OCI-LY3 (cell line): ENCODE results near the gene MFRP.

ENCODE experiments used
- H2AFZ ChIP-seq: fragments of 200-600, 300-600 bp; shearing (Covaris generic); 2 replicates; pipeline ENCODE4 v1.6.0; 2014; ENCODE audit warnings: antibody characterized with exemption, low read depth, low read length
- H3K27ac ChIP-seq: fragments of 200-600, 300-600 bp; sonication (generic); 2 replicates; pipeline ENCODE4 v1.5.1; 2014; ENCODE audit warnings: mild to moderate bottlenecking, low read length, moderate library complexity, mixed read lengths
- H3K27me3 ChIP-seq: fragments of 200-600, 300-600 bp; sonication (generic); 2 replicates; pipeline ENCODE4 v1.6.1; 2014; ENCODE audit warnings: low read depth, low read length, mixed read lengths
- H3K36me3 ChIP-seq: fragments of 200-600, 300-600 bp; sonication (generic); replicated peaks from 2 replicates; pipeline ENCODE3; 2014; ENCODE audit warnings: low read depth, low read length, mixed read lengths
- H3K4me1 ChIP-seq: fragments of 300-600, 200-600 bp; sonication (generic); 2 replicates; pipeline ENCODE4 v1.6.1; 2014; ENCODE audit warnings: low read length, mixed read lengths
- H3K4me2 ChIP-seq: fragments of 200-600, 300-600 bp; sonication (generic); 2 replicates; pipeline ENCODE4 v1.6.1; 2014; ENCODE audit warnings: low read length, mixed read lengths
- H3K4me3 ChIP-seq: fragments of 300-600, 200-600 bp; sonication (generic); 2 replicates; pipeline ENCODE4 v1.5.1; 2014; ENCODE audit warnings: antibody characterized with exemption, mild to moderate bottlenecking, low read length, moderate library complexity
- H3K79me2 ChIP-seq: fragments of 300-600, 200-600 bp; shearing (Covaris generic); 2 replicates; pipeline ENCODE4 v1.6.1; 2014; ENCODE audit warnings: mild to moderate bottlenecking, low read length, mixed read lengths
- H3K9ac ChIP-seq: fragments of 300-600, 200-600 bp; shearing (Covaris generic); 2 replicates; pipeline ENCODE4 v1.6.0; 2014; ENCODE audit warnings: mild to moderate bottlenecking, low read length, moderate library complexity
- H3K9me3 ChIP-seq: fragments of 200-600, 300-600 bp; shearing (Covaris generic); 2 replicates; pipeline ENCODE4 v1.6.1; 2014; ENCODE audit warnings: low read length, mixed read lengths; ENCODE audit not compliant: insufficient read depth
- H4K20me1 ChIP-seq: fragments of 200-600, 300-600 bp; sonication (generic); 2 replicates; pipeline ENCODE4 v1.6.1; 2016; ENCODE audit warnings: low read length, mixed read lengths; ENCODE audit not compliant: insufficient read depth
- EZH2phosphoT487 ChIP-seq: fragments of 200-600 bp; shearing (Covaris generic); IDR thresholded peaks from 2 replicates; pipeline ENCODE4 v1.6.1; 2018; ENCODE audit warnings: antibody characterized with exemption, mixed run types, low read depth
- TF ChIP-seq, protein P1 (sequence below): fragments of 200-600, 300-600 bp; sonication (generic); IDR thresholded peaks from 2 replicates; pipeline ENCODE4 v1.5.1; 2014; ENCODE audit warnings: antibody characterized with exemption, low read length, low read depth

Gene MFRP

GRCh38 chr11:119356349-119357031 lies 10.0 kb upstream of the MFRP start:
- TF ChIP-seq, protein P1, sequence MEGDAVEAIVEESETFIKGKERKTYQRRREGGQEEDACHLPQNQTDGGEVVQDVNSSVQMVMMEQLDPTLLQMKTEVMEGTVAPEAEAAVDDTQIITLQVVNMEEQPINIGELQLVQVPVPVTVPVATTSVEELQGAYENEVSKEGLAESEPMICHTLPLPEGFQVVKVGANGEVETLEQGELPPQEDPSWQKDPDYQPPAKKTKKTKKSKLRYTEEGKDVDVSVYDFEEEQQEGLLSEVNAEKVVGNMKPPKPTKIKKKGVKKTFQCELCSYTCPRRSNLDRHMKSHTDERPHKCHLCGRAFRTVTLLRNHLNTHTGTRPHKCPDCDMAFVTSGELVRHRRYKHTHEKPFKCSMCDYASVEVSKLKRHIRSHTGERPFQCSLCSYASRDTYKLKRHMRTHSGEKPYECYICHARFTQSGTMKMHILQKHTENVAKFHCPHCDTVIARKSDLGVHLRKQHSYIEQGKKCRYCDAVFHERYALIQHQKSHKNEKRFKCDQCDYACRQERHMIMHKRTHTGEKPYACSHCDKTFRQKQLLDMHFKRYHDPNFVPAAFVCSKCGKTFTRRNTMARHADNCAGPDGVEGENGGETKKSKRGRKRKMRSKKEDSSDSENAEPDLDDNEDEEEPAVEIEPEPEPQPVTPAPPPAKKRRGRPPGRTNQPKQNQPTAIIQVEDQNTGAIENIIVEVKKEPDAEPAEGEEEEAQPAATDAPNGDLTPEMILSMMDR, result peak; percentile 83
- no peak for TF ChIP-seq EZH2phosphoT487
- H3K4me3 ChIP-seq, result peak overlapping the region; percentile 97
- peaks cover 17% of the 10 kb centered on the region for H3K27me3 ChIP-seq
- no peaks in the 10 kb centered on the region for H3K36me3 ChIP-seq
- H3K4me2 ChIP-seq, result peak overlapping the region; percentile 99
- peaks cover 19% of the 10 kb centered on the region for H3K4me1 ChIP-seq
- no peaks in the 10 kb centered on the region for H3K79me2 ChIP-seq
- H3K9me3 ChIP-seq, result no peaks in the 10 kb centered on the region
- H2AFZ ChIP-seq, result peak overlapping the region; percentile 93
- H4K20me1 ChIP-seq, result no peaks in the 10 kb centered on the region
- H3K27ac ChIP-seq, result no peak overlapping the region
- H3K9ac ChIP-seq, result peak overlapping the region; percentile 84

DNA sequence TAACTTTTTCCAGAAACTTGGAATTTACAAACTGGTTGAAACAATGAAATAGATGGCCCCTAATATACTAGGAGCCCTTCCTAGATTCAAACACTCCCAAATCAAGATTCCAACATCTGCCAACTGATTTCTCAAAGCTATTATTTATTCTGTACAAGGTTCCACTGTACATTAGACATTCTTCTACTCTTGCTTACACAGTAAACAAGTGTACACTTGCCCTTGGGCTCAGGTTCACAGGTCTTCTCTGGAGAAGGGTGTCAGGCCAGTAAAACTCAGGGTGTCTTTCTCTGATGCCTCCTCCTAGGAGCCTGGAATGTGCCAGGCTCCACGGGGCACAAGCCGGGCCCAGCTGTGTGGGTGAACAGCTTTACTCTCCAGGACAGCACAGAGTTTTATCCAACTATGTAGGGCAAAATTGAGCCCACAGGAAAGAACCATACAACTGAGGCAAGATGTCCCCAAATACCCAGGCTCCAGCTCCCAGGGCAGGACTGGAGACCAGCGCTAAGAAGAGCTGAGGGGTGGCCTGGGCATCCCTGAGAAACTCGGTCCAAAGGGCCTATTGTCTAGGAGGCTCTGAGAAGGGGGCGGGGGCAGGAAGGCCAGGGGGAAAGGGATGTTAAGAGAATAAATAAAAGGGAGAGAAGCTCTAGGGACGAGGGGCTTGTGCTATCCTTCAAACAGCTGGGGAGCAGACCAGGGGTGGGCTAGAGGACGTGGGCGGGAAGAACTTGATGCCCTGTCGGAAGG lies 8.8 kb upstream of the MFRP start:
- Histone ChIP-seq H3K27me3 (peaks cover 25% of the 10 kb centered on the region), H3K4me2 (no peak overlapping the region), H3K36me3 (no peaks in the 10 kb centered on the region), H3K4me3 (no peak overlapping the region), H3K9me3 (no peaks in the 10 kb centered on the region), H3K9ac (no peak overlapping the region), H3K79me2 (no peaks in the 10 kb centered on the region), H3K4me1 (peaks cover 13% of the 10 kb centered on the region), H4K20me1 (no peaks in the 10 kb centered on the region), H2AFZ (no peak overlapping the region), H3K27ac (no peak overlapping the region)
- TF ChIP-seq EZH2phosphoT487, result no peak
- TF ChIP-seq, protein P1, result no peak

DNA sequence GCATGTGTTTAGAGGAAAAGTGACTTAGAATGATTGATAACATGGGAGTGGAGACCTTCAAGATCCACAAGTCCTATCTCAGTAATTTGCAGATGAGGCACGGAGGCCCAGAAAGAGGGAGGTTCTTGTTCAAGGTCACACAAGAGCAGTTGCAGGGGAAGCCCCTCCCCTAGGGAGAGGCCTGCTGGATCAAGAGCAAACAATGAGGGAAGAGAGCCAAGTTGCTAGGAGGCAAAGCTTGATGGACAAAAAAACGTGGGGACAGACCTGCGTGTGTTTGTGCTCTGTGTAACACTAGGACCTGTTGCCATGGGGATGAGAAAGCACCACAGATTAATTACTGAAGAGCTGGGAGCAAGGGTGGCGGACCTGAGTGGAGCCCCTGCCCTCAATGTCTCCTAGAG lies 6.4 kb upstream of the MFRP start:
- no peaks in the 10 kb centered on the region for H3K79me2 ChIP-seq
- H3K27me3 ChIP-seq, result peaks cover 25% of the 10 kb centered on the region
- H2AFZ ChIP-seq, result no peak overlapping the region
- H3K4me2 ChIP-seq, result no peak overlapping the region
- H3K9me3 ChIP-seq, result no peaks in the 10 kb centered on the region
- 0 out of 2 replicates have a peak, but pooled peaks cover 4% of the 10 kb centered on the region for H3K4me1 ChIP-seq
- H3K4me3 ChIP-seq, result no peak overlapping the region
- no peaks in the 10 kb centered on the region for H3K36me3 ChIP-seq
- TF ChIP-seq, protein P1, result no peak
- no peak for TF ChIP-seq EZH2phosphoT487
- H3K27ac ChIP-seq, result no peak overlapping the region
- H4K20me1 ChIP-seq, result no peaks in the 10 kb centered on the region
- no peak overlapping the region for H3K9ac ChIP-seq

GRCh38 chr11:119351232-119351631 lies 4.7 kb upstream of the MFRP start:
- Histone ChIP-seq H3K4me1 (0 out of 2 replicates have a peak, but pooled peaks cover 4% of the 10 kb centered on the region), H2AFZ (no peak overlapping the region), H3K4me3 (no peak overlapping the region), H4K20me1 (no peaks in the 10 kb centered on the region), H3K27ac (no peak overlapping the region), H3K79me2 (no peaks in the 10 kb centered on the region), H3K27me3 (peaks cover 26% of the 10 kb centered on the region), H3K9me3 (no peaks in the 10 kb centered on the region), H3K36me3 (no peaks in the 10 kb centered on the region), H3K4me2 (no peak overlapping the region), H3K9ac (no peak overlapping the region)
- TF ChIP-seq, protein P1, result no peak
- TF ChIP-seq EZH2phosphoT487, result no peak
